H1 (cell line): ENCODE results near the gene STKLD1. TPM values are rescaled to one million over a fixed set of nuclear protein-coding genes. Genes with fewer than 3 reads are reported as not detected.

Source experiments
- CTCF ChIA-PET: fragments of 300-600 bp; sonication (Branson Sonifier 250); formaldehyde crosslinking; loops from one replicate; lab custom pipeline; 2021; ENCODE audit not compliant: partially characterized antibody; lab: Charles Lee
- POLR2A ChIA-PET: fragments of 300-600 bp; sonication (Branson Sonifier 250); formaldehyde crosslinking; loops from one replicate; lab custom pipeline; 2021; ENCODE audit warnings: inconsistent platforms; ENCODE audit not compliant: partially characterized antibody; lab: Charles Lee
- DNase-seq, 2 experiments: peaks; one replicate each; pipeline versions ENCODE4 v3.0.0 to v3.0.0-alpha.2; 2010 to 2022; ENCODE audit warnings: low spot score in 2 of 2, low read depth in 1 of 2, mixed read lengths in 1 of 2
- FAIRE-seq: peaks from 2 replicates; lab custom pipeline; 2011; peaks lifted over from hg19 to GRCh38; lab: Jason Lieb, UNC
- H2AFZ ChIP-seq: 2 replicates; pipeline ENCODE4 v1.8.1; 2012; ENCODE audit warnings: low read length, inconsistent platforms
- H2AK5ac ChIP-seq: 2 replicates; pipeline ENCODE4 v1.6.1; 2013; ENCODE audit warnings: low read depth, low read length
- H2BK120ac ChIP-seq: replicated peaks from 2 replicates; pipeline ENCODE3; 2013; ENCODE audit warnings: low read depth, low read length, inconsistent platforms
- H2BK12ac ChIP-seq: 2 replicates; pipeline ENCODE4 v1.6.1; 2013; ENCODE audit warnings: low read depth, low read length
- H2BK15ac ChIP-seq: 2 replicates; pipeline ENCODE4 v1.6.1; 2013; ENCODE audit warnings: low read length
- H2BK20ac ChIP-seq: 2 replicates; pipeline ENCODE4 v1.6.1; 2013; ENCODE audit warnings: low read length
- H2BK5ac ChIP-seq: 2 replicates; pipeline ENCODE4 v1.6.1; 2013; ENCODE audit warnings: low read depth, low read length
- H3K14ac ChIP-seq: 2 replicates; pipeline ENCODE4 v1.6.1; 2013; ENCODE audit warnings: inconsistent platforms; ENCODE audit not compliant: insufficient read length
- H3K18ac ChIP-seq: 2 replicates; pipeline ENCODE4 v1.6.1; 2013; ENCODE audit warnings: low read length; ENCODE audit errors: extremely low read depth
- H3K23ac ChIP-seq: 2 replicates; pipeline ENCODE4 v1.6.1; 2013; ENCODE audit warnings: inconsistent platforms; ENCODE audit not compliant: insufficient read length
- H3K23me2 ChIP-seq: 2 replicates; pipeline ENCODE4 v1.6.1; 2013; ENCODE audit warnings: low read depth, low read length
- H3K27ac ChIP-seq: 2 replicates; pipeline ENCODE4 v1.6.1; 2011; ENCODE audit warnings: low read depth, low read length, inconsistent platforms
- H3K27me3 ChIP-seq, 4 experiments: replicated peaks in 1 of 4; 1 replicate in 1 of 4; 2 replicates in 3 of 4; pipeline versions ENCODE4 v1.6.1 to v1.8.1; 2011 to 2013; ENCODE audit warnings: low read length in 3 of 4, mild to moderate bottlenecking in 3 of 4, inconsistent platforms in 2 of 4, mixed read lengths in 2 of 4, moderate library complexity in 1 of 4; ENCODE audit not compliant: control insufficient read depth in 3 of 4, insufficient read depth in 3 of 4; ENCODE audit errors: extremely low read depth in 1 of 4
- H3K36me3 ChIP-seq, 4 experiments: 2 replicates each; pipeline versions ENCODE4 v1.6.1 to v1.8.1; 2011 to 2013; ENCODE audit warnings: mild to moderate bottlenecking in 4 of 4, low read length in 3 of 4, moderate library complexity in 2 of 4, control low read depth in 1 of 4, inconsistent platforms in 1 of 4; ENCODE audit not compliant: insufficient read depth in 4 of 4, control insufficient read depth in 2 of 4
- H3K4ac ChIP-seq: replicated peaks from 2 replicates; pipeline ENCODE3; 2013; ENCODE audit warnings: low read length, low read depth, mixed read lengths, inconsistent platforms; ENCODE audit not compliant: insufficient read length
- H3K4me1 ChIP-seq, 4 experiments: replicated peaks in 1 of 4; 1 replicate in 1 of 4; 2 replicates in 3 of 4; pipeline versions ENCODE4 v1.6.1 to v1.8.1; 2011 to 2013; ENCODE audit warnings: low read length in 3 of 4, inconsistent platforms in 2 of 4, mixed read lengths in 1 of 4; ENCODE audit not compliant: insufficient read depth in 4 of 4, control insufficient read depth in 3 of 4
- H3K4me2 ChIP-seq, 2 experiments: 2 replicates each; pipeline versions ENCODE4 v1.6.1 to v1.8.1; 2011 to 2013; ENCODE audit warnings: low read depth in 2 of 2, low read length in 2 of 2, control low read depth in 1 of 2, inconsistent platforms in 1 of 2, mild to moderate bottlenecking in 1 of 2; ENCODE audit not compliant: insufficient read depth in 1 of 2
- H3K4me3 ChIP-seq, 4 experiments: fragments of 200-600, 300-600 bp in 1 of 4; sonication (generic), shearing (Covaris generic), sonication (Bioruptor Twin) in 1 of 4; 2 replicates each; pipeline versions ENCODE4 v1.5.1 to v1.8.1; 2011 to 2016; ENCODE audit warnings: low read length in 4 of 4, low read depth in 3 of 4, control low read depth in 2 of 4, inconsistent platforms in 2 of 4, mild to moderate bottlenecking in 2 of 4, mixed read lengths in 1 of 4, moderate library complexity in 1 of 4; ENCODE audit not compliant: insufficient read depth in 2 of 4; ENCODE audit errors: extremely low read depth in 1 of 4
- H3K56ac ChIP-seq: replicated peaks from 2 replicates; pipeline ENCODE3; 2013; ENCODE audit warnings: low read depth, mild to moderate bottlenecking, mixed read lengths, low read length, inconsistent platforms; ENCODE audit not compliant: insufficient read length
- H3K79me1 ChIP-seq: 2 replicates; pipeline ENCODE4 v1.6.1; 2013; ENCODE audit warnings: low read depth, low read length, control low read depth
- H3K79me2 ChIP-seq, 2 experiments: 2 replicates each; pipeline versions ENCODE4 v1.6.1 to v1.8.1; 2012 to 2013; ENCODE audit warnings: low read length in 2 of 2, mild to moderate bottlenecking in 2 of 2, inconsistent platforms in 1 of 2; ENCODE audit not compliant: insufficient read depth in 2 of 2, control insufficient read depth in 1 of 2
- H3K9ac ChIP-seq, 4 experiments: replicated peaks in 1 of 4; 1 replicate in 1 of 4; 2 replicates in 3 of 4; pipeline versions ENCODE4 v1.6.1 to v1.8.1; 2011 to 2013; ENCODE audit warnings: low read depth in 3 of 4, low read length in 3 of 4, control low read depth in 2 of 4, mild to moderate bottlenecking in 2 of 4, moderate library complexity in 2 of 4, inconsistent platforms in 1 of 4; ENCODE audit errors: extremely low read depth in 1 of 4
- H3K9me3 ChIP-seq, 2 experiments: 2 replicates each; pipeline versions ENCODE4 v1.6.1 to v1.8.1; 2012 to 2013; ENCODE audit warnings: mild to moderate bottlenecking in 2 of 2, moderate library complexity in 2 of 2, control low read depth in 1 of 2, inconsistent platforms in 1 of 2, low read depth in 1 of 2, low read length in 1 of 2, mixed read lengths in 1 of 2; ENCODE audit not compliant: insufficient read depth in 2 of 2
- H4K20me1 ChIP-seq, 2 experiments: replicated peaks in 1 of 2; 2 replicates each; pipeline versions ENCODE3 to v1.8.1; 2011 to 2013; ENCODE audit warnings: inconsistent platforms in 2 of 2, low read length in 2 of 2, mild to moderate bottlenecking in 1 of 2; ENCODE audit not compliant: insufficient read depth in 2 of 2, control insufficient read depth in 1 of 2
- H4K5ac ChIP-seq: 2 replicates; pipeline ENCODE4 v1.6.1; 2013; ENCODE audit warnings: low read length, low read depth, mixed read lengths, inconsistent platforms; ENCODE audit not compliant: insufficient read length
- H4K8ac ChIP-seq: 2 replicates; pipeline ENCODE4 v1.8.0; 2013; ENCODE audit warnings: mild to moderate bottlenecking, moderate library complexity, low read length, inconsistent platforms; ENCODE audit not compliant: insufficient read depth; ENCODE audit errors: extremely low read depth
- H4K91ac ChIP-seq: replicated peaks from 2 replicates; pipeline ENCODE3; 2013; ENCODE audit warnings: low read length, mixed read lengths, inconsistent platforms; ENCODE audit not compliant: insufficient read length
- CHD1 ChIP-seq: IDR thresholded peaks from 2 replicates; pipeline ENCODE4 v1.6.1; 2012; ENCODE audit warnings: low read depth, low read length, improper control_type of control experiment
- WGBS, 2 experiments: shearing (Covaris generic) in 1 of 2; methylation state at CpG; one replicate each; pipeline versions ENCODE4 v1.1.6 to v1.1.7; 2013 to 2015; ENCODE audit warnings: low lambda C conversion rate in 2 of 2, mixed read lengths in 2 of 2, inconsistent platforms in 1 of 2, low coverage in 1 of 2, missing lambda C conversion rate in 1 of 2; ENCODE audit not compliant: insufficient replicate concordance in 2 of 2, insufficient coverage in 1 of 2, insufficient read length in 1 of 2; ENCODE audit errors: extremely low coverage in 1 of 2, missing lambda C conversion rate in 1 of 2; 5-methylcytosine and 5-hydroxymethylcytosine counted together
- polyA plus RNA-seq, 7 experiments: library from polyadenylated mRNA; depleted of rRNA in 3 of 7; stranded (reverse) in 5 of 7; unstranded in 2 of 7; fragments of >200 nt in 5 of 7; fragments of 200-250 nt in 2 of 7; gene quantifications; 1 replicate in 5 of 7; 2 replicates in 1 of 7; 4 replicates in 1 of 7; pipeline versions ENCODE4 v1.2.1 to v1.2.3, GENCODE V29; 2011 to 2013; ENCODE audit warnings: missing spikeins in 2 of 7, mixed read lengths in 2 of 7
- total RNA-seq: library from RNA; stranded (reverse); fragmentation: NEBNext Ultra II Directional; extraction: Animal tissue kit (Norgen Biotek cat#: 25700); gene quantifications from 2 replicates; pipeline ENCODE4 v1.2.1, GENCODE V29; 2021

The STKLD1 gene
- total and polyA plus RNA-seq, 2 of the 8 experiments (the other 6 are each of a cell fraction or from before 2014, with no cell fraction given) = 0.26 TPM; not detected in 1

DNA sequence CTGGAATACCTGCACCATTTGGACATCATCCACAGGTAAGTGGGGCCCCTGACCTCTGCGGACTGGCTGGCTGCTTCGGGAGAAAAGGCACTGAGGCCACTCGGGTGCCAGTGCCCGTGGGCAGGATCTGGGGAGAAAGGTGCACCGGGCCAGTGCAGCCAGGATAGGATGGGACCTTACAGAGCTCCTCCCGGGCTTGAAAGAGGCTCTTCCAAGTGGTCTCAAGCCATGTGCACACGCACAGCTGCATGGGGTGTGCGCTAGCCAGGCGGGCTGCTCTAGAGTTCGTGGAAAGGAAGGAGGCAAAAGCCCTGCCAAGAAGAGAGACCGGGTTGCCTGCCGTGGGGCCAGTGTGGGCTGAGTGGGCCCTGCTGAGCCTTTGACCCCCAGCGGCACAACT is 13.4 kb downstream of the STKLD1 start:
- Histone ChIP-seq H2BK120ac (no peak overlapping the region), H3K23ac (no peak overlapping the region), H3K56ac (no peak overlapping the region), H3K4me3 (no peak overlapping the region), H3K4me1 (no peaks in the 10 kb centered on the region; a peak in 1 of 7 replicates), H3K36me3 (no peaks in the 10 kb centered on the region), H3K27me3 (peaks cover 0 to 2% (median 0%) of the 10 kb centered on the region in 4 experiments; a peak in 2 of 7 replicates), H3K23me2 (peaks cover 12% of the 10 kb centered on the region; the same call in 1 of the 2 replicates), H2BK12ac (no peak overlapping the region), H4K91ac (no peak overlapping the region), H2AFZ (no peak overlapping the region), H3K18ac (no peak overlapping the region), H4K5ac (no peak overlapping the region), H3K9me3 (peaks cover 4% of the 10 kb centered on the region in 2 experiments; a peak in 1 of 4 replicates), H3K79me1 (no peaks in the 10 kb centered on the region), H4K20me1 (peaks cover 0 to 2% of the 10 kb centered on the region in 2 experiments), H2AK5ac (no peak overlapping the region), H2BK15ac (no peak overlapping the region), H2BK20ac (no peak overlapping the region), H2BK5ac (no peak overlapping the region), H3K9ac (no peak overlapping the region), H3K4me2 (no peak overlapping the region), H3K79me2 (no peaks in the 10 kb centered on the region), H3K4ac (no peak overlapping the region), H3K27ac (no peak overlapping the region), H3K14ac (no peak overlapping the region), H4K8ac (no peak overlapping the region)
- DNase-seq = no peak
- TF ChIP-seq CHD1 = no peak
- ChIA-PET CTCF (interaction anchor here (0.8 to 2.7 kb wide), 5 partner anchors 9 to 16 kb away, joined by 3 to 11 read pairs (median 5); no protein-coding TSS in a partner anchor), POLR2A (interaction anchor here (0.6 to 2.6 kb wide), 6 partner anchors 8 to 39 kb away, joined by 3 to 11 read pairs (median 4); no protein-coding TSS in a partner anchor)
- WGBS, 2 experiments = 82% methylated on average over 13 of the region's 13 CpGs; no CpG with 5 or more reads in 1 of the 2 experiments
- FAIRE-seq = no peak
